ENCODE results near the gene BLM.

The BLM gene

DNA sequence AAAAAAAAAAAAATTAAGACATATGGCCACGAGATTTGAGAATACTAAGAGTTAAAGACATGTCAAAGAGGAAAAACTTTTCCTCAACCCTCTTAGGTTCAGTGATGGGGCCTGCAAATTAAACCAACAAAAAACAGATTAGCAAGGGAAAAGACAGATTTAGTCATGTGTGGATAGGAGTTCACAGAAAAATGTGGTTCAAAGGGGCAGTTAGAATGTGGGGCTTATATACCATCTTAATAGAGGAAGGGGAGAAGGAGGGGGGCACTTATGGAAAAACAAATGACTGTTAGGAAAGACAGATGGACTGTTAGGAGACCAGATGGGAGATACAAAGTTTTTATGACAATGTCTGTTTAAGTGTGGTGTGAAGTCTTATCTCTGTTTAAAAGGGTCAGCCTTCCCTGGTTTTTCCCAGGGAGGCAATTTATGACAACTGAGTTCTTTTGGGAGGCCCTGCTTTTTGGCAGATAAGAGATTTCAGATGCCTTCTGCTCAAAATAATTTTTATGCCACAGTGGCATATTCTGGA is 82.6 kb downstream of the BLM start:
- no peak for DNase-seq

DNA sequence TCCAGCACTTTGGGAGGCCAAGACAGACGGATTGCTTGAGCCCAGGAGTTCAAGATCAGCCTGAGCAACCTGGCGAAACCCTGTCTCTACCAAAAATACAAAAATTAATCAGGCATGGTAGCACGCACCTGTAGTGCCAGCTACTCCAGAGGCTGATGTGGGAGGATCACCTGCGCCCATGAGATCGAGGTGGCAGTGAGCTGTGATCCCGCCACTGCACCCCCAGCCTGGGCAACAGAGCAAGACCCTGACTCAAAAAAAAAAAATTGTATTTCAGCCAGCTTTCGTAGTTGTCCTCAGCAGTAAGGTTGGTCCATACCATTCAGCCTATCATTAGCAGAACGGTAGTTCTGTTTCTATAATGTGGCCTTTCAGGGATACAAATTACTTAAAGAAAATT is 84.7 kb downstream of the BLM start:
- DNase-seq: no peak

DNA sequence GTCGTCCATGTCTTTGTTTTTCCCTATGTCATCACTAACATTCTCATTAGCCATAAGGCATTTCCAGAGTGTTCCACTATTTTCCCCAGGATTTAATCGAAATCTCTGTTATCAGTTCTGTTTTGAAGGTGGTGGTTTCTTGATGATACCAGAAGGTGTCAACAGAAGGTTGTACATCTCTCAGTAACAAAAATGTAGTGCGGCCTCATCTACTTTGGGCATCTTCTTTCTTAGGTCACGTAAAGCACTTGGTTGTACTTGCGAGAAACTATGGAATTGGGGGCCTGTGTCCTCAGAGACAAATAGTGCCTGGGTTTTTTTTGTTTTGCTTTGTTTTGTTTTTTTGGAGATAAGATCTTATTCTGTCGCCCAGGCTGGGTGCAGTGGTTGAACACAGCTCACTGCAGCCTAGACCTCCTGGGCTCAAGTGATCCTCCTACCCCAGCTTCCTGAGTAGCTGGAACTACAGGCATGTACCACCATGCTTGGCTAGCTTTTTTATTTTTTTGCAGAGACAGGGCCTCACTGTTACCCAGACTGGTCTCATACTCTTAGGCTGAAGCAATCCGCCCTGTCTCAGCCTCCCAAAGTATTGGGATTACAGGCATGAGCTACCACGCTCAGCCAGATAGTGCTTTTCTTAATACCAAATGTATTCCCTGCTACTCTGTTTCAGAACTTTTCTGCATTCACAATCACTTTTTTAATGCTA is 90.1 kb downstream of the BLM start:
- no peak for DNase-seq

DNA sequence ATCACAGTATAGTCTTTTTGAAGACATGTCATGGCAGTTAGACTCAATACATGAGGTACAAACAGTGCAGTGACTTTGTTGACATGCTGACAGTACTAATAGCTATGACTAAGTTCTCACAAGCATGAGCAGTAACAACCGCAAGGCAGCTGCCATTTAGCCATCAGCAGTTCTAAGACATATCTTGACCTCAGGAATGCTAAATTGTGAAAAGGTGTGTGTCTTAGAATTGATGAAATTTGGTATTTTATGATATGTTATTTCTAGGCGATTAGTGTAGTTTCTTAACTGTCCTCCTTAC is 90.6 kb downstream of the BLM start:
- DNase-seq: no peak

DNA sequence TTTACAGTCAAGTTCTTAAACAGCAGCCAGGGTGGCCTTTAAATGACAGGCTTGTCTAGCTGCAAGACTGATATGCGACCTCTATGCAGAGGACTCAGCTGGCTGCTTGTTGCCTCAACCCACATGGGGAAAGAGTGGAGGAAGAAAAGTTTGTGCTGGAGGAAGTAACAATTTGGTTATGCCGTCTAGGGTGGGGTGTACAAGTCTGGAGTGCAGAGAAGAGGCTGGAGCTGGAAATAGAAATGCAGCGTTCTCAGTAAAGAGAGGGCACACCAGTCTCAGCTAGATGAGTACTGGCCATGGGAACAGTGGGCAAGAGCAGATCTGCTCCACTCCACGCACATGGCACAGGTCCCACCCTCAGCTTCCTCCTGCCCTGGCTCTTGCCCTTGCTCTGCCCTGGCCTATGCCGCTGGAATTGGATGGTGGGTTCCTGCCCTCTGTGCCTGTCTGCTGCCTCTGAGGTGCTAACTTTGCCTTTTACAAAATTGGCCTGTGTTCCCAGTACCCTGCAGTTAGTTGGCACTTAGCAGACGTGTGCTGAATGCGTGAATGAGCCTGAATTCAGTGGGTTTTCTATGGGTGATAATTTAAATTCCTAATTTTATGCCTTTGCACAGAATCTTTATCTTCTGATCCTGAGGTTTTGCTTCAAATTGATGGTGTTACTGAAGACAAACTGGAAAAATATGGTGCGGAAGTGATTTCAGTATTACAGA is 91.5 kb downstream of the BLM start:
- no peak for DNase-seq

DNA sequence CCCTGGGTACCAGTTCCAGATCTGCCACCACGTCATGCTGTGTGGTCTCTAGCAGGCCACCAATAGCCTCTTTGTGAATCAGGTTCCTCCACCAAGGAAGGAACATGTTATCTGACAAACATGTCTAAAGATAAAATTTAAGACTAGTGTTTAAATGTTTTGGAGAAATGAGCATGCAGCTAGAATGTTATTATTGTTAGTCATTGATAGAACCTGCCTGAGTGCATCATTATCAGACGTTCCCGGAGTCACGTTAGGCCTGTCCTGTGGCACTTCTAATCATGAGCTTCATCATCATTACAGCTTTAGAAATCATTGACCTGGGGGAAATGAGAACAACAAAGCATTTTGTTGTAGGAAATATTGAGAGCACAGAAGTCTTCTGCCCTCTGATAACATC is 92.4 kb downstream of the BLM start:
- DNase-seq: no peak

DNA sequence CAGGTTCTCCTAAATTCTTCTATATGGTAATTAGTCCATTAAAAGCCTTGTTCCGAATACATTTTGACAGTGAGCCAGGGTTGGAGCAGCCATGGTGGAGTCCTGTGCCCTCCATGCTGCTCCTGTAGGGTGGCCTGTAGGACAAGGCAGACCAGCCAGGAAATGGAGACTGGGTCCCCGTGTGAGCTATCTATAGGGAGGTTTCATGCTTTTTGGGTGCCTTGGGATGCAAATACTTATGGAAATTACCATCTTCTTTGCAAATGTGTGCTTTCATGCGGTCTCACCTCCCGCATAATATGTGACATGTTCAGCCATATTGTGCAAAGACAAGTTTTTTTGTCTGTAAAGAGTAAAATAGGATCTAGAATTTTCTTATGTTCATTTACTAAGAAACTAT is 93.2 kb downstream of the BLM start:
- DNase-seq: no peak

DNA sequence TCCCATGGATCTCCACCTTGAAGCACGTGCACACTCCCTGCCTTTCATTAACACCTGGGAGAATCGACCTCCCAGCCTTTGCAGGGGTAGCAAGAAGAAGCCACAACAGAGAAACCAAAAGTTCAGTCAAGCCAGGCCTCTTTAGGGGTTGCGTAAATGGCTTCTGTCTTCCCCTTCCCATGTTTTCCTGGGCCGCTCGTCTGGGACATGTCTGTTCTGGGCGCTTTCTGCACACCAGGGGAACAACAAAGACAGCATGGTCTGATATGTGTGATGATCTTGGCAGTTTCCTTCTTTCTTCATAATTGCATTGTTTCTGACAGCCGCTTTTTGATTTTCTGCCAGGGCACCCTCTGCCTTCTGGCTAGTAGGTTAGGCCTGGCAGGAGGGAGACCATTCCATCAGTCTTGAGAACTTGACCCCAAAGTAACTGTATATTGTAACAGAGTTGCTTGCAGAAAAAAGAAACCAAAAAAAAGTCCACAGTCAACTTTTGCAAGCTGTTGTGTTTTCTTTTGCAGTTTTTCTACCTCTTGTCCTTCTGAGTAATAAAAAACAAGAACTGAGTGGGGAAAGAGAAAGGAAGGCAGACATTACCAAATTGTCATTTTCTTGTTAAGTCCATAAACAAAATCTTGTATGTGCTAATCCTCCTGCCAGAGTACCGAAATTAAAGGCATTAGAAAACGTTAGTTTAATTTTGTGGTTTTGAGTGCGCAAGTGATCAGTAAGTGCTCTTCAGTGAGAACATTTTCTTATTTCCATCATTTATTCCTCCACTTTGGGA is 95.2 kb downstream of the BLM start:
- no peak for DNase-seq

DNA sequence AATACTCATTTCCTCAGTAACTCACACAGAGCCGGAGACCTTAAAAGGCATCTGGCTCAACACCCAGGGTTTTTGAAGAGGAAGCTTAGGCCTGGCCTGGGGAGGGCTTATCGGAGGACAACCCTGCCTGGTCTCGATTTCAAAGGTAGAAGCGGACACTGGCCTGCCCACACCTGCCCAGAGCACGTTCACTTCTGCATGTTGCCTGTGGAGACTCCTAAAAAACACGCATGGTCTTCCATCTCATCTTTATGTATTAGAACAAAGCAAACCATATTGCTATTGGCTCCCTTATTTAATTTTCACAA is 95.8 kb downstream of the BLM start:
- no peak for DNase-seq

DNA sequence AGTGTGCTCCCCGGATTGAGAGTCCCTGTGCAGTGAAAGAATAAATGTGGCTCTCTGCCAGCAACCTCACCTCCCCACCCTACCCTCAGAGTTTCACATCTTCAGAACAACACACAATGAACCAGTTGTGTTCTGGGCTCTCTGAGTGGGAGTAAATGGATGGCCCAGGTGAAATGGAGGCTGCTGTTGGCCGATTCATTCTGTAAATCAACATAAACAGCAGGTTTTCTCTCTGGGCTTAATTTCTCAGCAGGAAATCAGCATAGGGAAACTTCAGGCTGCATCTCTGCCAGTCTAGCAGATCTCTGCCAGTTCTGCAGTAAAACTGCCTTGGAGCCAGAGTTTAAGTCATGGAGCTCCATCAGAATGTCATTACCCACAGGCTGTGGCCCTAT is 96.6 kb downstream of the BLM start:
- DNase-seq: no peak

DNA sequence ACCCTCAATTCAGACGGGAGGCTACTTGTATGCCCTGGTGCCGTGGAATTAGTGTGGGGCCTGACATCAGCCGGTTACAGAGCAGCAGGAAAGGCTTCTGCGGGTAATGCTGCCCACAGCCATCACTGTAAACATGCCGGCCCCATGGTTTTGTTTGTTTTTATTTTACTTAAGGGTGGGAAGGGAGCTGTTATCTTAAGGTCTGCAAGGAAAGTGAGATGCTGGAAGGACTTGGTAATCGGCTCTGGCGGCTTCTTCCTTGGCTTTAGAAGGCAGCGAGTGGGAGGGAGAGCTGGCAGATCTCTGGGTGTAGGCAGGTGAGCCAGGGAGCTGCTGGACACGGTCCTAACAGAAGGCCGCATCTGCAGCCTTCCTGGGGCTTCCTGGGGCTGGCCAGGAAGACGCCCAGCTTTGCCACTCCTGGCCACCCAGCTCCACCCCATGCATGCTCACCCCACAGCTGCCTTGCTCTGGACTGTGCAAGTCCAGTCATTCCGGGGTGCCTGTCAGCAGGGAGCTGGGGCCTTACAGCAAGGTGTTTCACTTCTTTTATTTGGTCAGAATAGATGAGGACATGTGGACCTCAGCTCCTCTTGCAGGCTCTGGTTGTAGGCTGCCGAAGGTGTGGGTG is 97.2 kb downstream of the BLM start:
- no peak for DNase-seq

DNA sequence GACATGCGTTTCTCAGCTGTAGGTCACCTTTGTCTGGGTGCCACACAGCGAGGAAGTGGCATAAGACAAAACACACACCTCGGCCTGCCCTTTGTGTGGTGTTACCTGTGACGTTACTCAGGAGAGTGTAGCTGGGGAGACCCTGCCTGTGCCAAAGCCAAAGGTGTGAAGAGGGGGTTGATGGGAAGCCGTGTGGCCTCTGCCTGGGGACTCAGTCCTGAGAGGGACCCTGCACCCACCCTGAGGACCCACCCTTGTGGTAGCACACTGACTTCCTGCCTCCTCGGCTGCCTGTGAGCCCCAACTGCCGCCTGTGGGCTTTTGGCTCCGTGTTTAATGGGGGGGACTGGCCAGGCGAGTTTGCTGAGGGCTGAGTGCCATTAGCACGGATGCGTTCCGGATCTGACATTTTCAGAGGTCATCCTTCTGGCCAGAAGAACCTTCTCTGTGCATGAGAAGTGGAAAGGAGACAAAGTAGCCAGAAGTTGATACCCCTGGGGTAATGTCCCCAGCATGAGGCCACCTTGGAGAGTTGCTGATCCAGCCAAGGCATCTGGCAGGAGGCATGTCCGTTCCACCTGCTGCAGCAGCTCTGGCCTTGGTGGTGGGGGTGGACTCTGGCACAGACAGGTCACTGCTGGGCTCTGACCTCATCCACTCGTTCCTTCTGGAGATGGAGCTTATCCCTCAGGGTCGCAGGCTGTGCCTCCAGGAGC is 99.4 kb downstream of the BLM start:
- DNase-seq: no peak

DNA sequence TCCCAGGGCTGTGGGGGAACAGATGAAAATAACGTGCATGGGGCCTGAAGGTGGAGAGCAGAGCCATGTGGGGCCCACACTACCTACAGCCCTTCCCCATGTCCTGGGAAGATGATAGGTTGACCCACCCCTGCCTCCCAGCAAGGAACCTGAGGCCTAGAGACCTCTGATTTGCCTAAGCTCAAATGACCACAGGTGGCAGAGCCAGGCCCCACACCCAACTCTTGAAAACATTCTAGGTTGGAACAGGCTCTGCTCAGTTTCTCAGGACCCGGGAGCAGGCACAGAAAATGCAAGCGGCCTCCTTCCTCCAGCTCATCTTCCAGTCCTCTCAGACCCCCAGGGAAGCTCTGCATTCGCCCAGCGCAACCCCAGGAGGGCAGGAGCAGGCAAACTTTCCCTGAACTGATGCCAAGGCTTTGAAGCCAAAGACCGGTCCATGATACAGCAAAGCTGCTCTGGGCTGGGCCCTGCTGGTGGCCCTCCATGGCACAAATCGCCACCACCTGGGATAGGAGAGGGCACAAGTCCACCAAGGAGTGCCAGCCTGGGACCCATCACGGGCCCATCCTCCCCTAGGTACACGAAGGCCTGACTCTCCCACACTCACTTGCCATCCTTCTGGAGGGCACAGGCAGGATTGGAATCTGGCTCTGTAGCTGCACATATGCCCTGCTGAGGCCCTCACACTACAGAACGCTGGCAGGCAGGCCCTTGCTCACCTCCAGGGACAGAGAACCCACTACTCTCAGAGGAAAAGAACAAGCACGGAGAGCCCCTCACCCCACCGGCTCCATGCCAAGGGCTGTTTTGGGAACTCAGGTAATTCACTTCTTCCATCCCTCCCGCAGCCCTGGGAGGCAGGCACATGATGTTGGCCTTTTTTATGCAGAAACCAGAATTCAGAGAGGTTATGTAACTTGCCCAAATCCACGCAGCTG is 100.2 kb downstream of the BLM start:
- no peak for DNase-seq

DNA sequence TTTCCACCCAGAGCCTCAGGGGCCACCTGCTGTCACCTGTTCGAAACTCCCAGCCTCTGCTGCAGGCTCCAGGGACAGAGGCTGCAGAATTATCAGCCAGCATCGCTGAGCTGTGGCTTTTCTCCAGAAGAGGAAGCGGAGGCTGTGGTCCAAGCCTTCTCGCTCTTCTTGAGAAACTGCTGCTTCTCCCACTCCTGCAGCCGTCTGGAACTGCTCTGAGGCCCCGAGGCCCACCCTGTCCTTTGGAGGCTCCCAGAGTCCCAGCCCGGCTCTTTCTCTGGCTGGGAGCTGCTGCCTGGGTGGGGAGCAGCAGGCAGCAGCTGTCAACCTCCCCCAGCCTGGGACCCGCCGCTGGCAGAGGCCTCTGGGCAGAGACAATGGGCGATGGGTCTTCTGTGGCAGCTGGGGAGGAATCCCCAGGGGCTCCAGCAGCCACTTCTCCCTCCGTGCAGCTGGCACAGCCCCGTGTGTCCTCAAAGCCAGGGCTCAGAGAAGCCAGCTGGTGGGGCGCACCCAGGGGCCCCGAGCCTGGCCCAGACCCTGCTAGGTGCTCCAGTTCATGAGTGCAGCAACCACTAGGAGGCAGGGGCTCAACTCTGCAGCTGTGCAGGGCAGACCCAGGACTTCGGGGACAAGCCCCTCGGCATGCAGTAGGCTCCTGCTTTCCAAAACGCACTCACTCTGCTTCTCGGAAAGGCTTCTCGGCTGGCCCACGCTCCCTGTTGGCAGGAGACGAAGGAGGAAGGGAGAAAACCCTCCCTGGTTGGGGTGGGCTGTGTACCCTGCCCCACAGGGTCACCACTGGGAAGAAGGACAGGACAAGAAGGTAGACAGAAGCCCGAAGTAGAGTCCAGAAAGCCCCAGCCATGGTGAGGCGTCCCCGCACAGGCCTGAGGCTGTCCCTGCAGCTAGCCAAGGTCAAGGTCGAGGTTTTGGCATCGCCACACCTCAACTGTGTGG is 101.4 kb downstream of the BLM start:
- DNase-seq: peak; percentile 69

DNA sequence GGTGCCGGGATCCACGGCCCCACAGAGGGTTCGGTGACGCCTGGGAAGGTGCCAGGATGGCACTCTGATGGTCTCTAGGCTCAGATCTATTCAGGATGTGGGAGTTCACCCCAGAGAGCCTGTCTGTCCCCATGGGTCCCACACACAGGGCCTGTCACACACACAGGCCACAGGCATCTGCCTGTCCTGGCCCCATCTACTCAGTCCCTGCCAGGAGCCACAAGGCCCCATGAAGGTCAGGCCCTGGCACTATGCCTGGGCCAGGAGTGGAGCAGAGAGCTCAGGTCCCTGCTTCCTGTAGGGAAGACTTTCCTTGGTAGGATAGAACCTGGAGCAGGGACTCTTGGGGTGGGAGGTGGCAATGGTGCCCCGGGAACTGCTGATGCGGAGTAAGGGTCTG is 102.2 kb downstream of the BLM start:
- DNase-seq: no peak

DNA sequence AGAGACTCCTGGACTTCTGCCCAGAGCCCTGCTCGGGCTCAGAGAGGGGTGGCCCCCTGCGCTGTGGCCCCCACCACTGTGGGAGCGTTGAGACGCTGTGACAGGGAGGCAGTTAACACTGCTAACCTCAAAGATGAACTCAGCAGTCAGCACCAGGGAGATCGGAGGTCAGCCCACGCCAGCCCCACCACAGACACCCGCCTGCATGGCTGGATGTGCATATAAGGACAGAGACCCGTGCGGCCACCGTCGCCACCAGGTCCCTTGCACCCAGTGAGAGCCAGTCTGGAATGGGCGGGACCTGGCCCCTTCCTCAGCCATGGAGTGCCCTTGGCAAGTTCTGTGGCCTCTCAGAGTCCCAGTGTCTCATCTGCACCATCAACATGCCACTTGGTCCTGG is 102.7 kb downstream of the BLM start:
- peak; percentile 59 for DNase-seq

DNA sequence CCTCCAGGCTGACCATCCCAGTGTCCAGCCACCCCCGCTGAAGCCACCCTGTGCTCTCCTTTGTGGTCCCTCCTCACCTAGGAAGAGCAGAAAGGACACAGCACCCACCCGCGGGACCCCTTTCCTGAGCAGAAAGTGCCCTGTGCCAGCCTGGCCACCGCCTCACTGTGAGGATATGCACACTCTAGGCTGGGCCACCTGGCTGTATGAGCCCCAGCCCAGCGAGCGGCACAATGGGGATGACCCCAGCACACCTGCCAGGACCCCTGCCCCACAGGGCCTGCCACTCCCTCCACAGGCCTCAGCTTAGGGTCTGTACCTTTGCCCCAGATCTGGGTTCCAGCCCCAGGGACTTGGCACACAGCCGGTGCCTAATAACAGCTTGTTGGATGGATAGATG is 103.3 kb downstream of the BLM start:
- DNase-seq: no peak

DNA sequence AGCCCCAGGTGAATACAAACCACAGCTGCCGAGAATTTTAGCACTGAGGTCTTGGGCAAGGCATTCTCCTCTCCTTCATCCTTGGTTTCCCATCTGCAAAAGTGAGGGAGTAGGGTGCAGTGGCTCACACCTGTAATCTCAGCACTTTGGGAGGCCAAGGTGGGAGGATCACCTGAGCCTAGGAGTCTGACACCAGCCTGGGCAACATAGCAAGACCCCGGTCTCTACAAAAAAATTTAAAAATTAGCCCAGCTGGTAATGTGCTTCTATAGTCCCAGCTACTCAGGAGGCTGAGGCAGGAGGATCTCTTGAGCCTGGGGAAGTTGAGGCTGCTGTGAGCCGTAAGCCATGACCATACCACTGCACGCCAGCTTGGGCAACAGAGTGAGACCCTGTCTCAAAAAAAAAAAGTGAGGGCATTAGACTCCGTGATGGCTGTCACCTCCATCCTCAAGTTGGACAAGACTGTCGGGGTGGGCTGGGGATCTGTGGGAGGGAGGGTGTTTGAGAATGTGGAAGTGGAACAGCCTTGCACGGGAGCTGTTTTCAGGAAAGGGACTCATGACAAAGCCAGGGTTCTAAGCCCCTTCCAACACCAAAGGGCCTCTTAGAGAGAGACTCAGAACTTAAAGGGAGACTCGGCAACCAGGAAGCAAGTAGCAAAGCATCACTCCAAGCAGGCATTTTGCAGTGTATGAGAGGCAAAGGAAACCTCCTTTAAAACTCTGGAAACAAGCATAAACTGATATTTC is 105.2 kb downstream of the BLM start:
- DNase-seq: peak; percentile 17

DNA sequence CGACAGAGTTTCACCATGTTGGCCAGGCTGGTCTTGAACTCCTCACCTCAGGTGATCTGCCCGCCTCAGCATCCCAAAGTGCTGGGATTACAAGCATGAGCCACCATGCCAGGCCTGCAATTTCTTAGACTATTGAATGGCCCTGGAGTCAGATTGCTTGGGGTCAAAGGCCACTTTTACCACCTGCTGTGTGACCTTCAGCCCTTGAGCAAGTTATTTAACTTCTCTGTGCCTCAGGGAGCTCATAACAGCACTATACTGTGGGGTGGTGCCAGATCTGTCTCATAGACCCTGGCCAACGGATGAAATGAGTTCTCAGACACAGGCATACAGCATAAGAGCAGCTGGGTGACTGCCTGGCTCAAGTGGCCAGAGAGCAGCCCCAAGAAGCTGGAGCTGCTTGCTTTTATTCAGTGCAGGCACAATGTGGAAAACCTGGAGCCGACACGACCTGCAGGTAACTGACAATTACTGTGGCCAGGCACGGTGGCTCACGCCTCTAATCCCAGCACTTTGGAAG is 106.4 kb downstream of the BLM start:
- peak; percentile 14 for DNase-seq
